ENCODE results near the gene CHST12.

DNA sequence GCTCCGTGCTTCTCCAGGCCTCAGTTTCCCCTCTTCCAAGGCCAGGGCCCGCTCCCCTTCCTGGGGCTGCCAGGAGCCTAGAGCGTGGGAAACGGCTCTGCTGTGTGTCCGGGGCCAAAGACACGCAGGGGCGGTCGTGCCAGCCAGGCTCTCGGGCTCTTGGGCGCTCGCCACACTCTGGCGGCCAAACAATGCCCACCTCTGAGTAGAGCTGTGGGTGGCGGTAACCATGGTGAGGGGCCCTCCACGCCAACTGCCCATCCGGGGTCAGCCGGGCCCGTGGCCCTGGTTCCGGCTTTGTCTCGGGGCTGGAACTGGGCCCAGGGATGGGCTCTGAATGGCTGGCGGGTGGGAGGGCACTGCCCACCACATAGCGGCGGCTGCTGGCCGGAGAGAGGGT lies 56.8 kb downstream of the CHST12 start:
- TF ChIP-seq TAF1 (IDR thresholded peaks at IDR 0.05; ENCODE audit: borderline replicate concordance, low read depth, low read length) (no peak), SRF (IDR thresholded peaks at IDR 0.05; ENCODE audit: low read depth in 2 of 2, low read length in 2 of 2) (no peak), SP1 (IDR thresholded peaks at IDR 0.05; ENCODE audit: low read depth, low read length) (no peak), CTCF (IDR thresholded peaks at IDR 0.05 in 2 of 3, conservative IDR thresholded peaks at IDR 0.05 in 1 of 3; ENCODE audit: control insufficient read depth in 2 of 3, extremely low read depth in 1 of 3, insufficient read depth in 1 of 3, low read depth in 3 of 3, low read length in 3 of 3) (no peak), BCL11A (IDR thresholded peaks at IDR 0.05; ENCODE audit: low read depth, low read length) (no peak), ZNF274 (IDR thresholded peaks at IDR 0.05; ENCODE audit: insufficient read depth, insufficient read length) (no peak), ATF7 (IDR thresholded peaks at IDR 0.05; ENCODE audit: low read depth) (no peak), CHD1 (IDR thresholded peaks at IDR 0.05; ENCODE audit: low read depth, low read length) (no peak)
- TF ChIP-seq, protein P1, sequence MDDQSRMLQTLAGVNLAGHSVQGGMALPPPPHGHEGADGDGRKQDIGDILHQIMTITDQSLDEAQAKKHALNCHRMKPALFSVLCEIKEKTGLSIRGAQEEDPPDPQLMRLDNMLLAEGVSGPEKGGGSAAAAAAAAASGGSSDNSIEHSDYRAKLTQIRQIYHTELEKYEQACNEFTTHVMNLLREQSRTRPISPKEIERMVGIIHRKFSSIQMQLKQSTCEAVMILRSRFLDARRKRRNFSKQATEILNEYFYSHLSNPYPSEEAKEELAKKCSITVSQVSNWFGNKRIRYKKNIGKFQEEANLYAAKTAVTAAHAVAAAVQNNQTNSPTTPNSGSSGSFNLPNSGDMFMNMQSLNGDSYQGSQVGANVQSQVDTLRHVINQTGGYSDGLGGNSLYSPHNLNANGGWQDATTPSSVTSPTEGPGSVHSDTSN (IDR thresholded peaks at IDR 0.05; ENCODE audit: insufficient replicate concordance, low read depth, low read length), result no peak

All from GM12878 (cell line).